GM23338 (cell line): ENCODE results near the gene TBC1D5. TPM values are rescaled to one million over a fixed set of nuclear protein-coding genes. Genes with fewer than 3 reads are reported as not detected.

Experiments
- ATAC-seq: fragments of 200-7000 bp; cut with Tn5 transposase; 3 replicates; pipeline ENCODE4 v1.9.1; 2020
- DNase-seq: peaks from one replicate; pipeline ENCODE4 v3.0.0-alpha.2; 2015; ENCODE audit warnings: low spot score
- H2AFZ ChIP-seq: fragments of 200-600 bp; sonication (generic); 2 replicates; pipeline ENCODE4 v1.8.0; 2016; ENCODE audit warnings: antibody characterized with exemption, mild to moderate bottlenecking, moderate library complexity
- H3F3A ChIP-seq: fragments of 200-600 bp; sonication (generic); replicated peaks from 2 replicates; pipeline ENCODE4 v1.8.0; 2017; ENCODE audit warnings: antibody characterized with exemption, mixed run types, low read depth
- H3K27ac ChIP-seq: fragments of 200-600 bp; sonication (generic); 2 replicates; pipeline ENCODE4 v1.6.1; 2016; ENCODE audit warnings: low read depth
- H3K27me3 ChIP-seq: fragments of 200-600 bp; sonication (generic); 2 replicates; pipeline ENCODE4 v1.8.0; 2016; ENCODE audit warnings: mild to moderate bottlenecking, mixed run types, moderate library complexity; ENCODE audit not compliant: insufficient read depth
- H3K36me3 ChIP-seq: fragments of 200-600 bp; sonication (generic); 2 replicates; pipeline ENCODE4 v1.8.0; 2016; ENCODE audit warnings: mild to moderate bottlenecking; ENCODE audit not compliant: insufficient read depth
- H3K4me1 ChIP-seq: fragments of 200-600 bp; sonication (generic); 2 replicates; pipeline ENCODE4 v1.8.0; 2016; ENCODE audit warnings: mild to moderate bottlenecking, moderate library complexity; ENCODE audit not compliant: insufficient read depth
- H3K4me2 ChIP-seq: fragments of 200-600 bp; sonication (generic); 2 replicates; pipeline ENCODE4 v1.7.1; 2017; ENCODE audit warnings: mixed run types
- H3K4me3 ChIP-seq: fragments of 200-600 bp; sonication (generic); 2 replicates; pipeline ENCODE4 v1.6.1; 2016; ENCODE audit warnings: mixed run types
- H3K79me2 ChIP-seq: fragments of 200-600 bp; sonication (generic); replicated peaks from 2 replicates; pipeline ENCODE4 v1.8.0; 2017; ENCODE audit warnings: mild to moderate bottlenecking; ENCODE audit not compliant: insufficient read depth
- H3K9me2 ChIP-seq: fragments of 200-600 bp; sonication (generic); 2 replicates; pipeline ENCODE4 v1.8.0; 2017; ENCODE audit not compliant: insufficient read depth
- H4K20me1 ChIP-seq: fragments of 200-600 bp; sonication (generic); replicated peaks from 2 replicates; pipeline ENCODE4 v1.8.0; 2017; ENCODE audit warnings: mild to moderate bottlenecking; ENCODE audit not compliant: insufficient read depth
- H3K27ac Mint-ChIP-seq: 2 replicates; pipeline ENCODE4 v1.8.0; 2020; ENCODE audit warnings: inconsistent platforms, mild to moderate bottlenecking, moderate library complexity, mixed read lengths
- H3K27me3 Mint-ChIP-seq: 3 replicates; pipeline ENCODE4 v1.8.0; 2022; ENCODE audit warnings: low read depth, mild to moderate bottlenecking, moderate library complexity, mixed read lengths, inconsistent platforms; ENCODE audit not compliant: insufficient read depth, poor library complexity
- H3K36me3 Mint-ChIP-seq: 3 replicates; pipeline ENCODE4 v1.8.0; 2021; ENCODE audit warnings: low read depth, mild to moderate bottlenecking, inconsistent platforms, moderate library complexity, mixed read lengths
- H3K4me1 Mint-ChIP-seq: 3 replicates; pipeline ENCODE4 v1.8.0; 2020; ENCODE audit warnings: mild to moderate bottlenecking, inconsistent platforms, mixed read lengths
- H3K4me3 Mint-ChIP-seq: 3 replicates; pipeline ENCODE4 v1.8.0; 2021; ENCODE audit warnings: moderate library complexity, mild to moderate bottlenecking, inconsistent platforms, mixed read lengths
- H3K9me3 Mint-ChIP-seq: 3 replicates; pipeline ENCODE4 v1.8.0; 2020; ENCODE audit warnings: moderate library complexity, mild to moderate bottlenecking, inconsistent platforms, mixed read lengths
- CREB1 ChIP-seq: fragments of 250-450 bp; sonication (Bioruptor Pico); IDR thresholded peaks from 2 replicates; pipeline ENCODE4 v1.5.0; 2020; ENCODE audit warnings: low read depth, mild to moderate bottlenecking, moderate library complexity
- EZH2 ChIP-seq: fragments of 200-600 bp; sonication (generic); IDR thresholded peaks from one replicate; pipeline ENCODE4 v1.8.0; 2017; ENCODE audit warnings: antibody characterized with exemption, mild to moderate bottlenecking, low read depth; ENCODE audit not compliant: unreplicated experiment
- EZH2phosphoT487 ChIP-seq: fragments of 200-600 bp; sonication (generic); IDR thresholded peaks from one replicate; pipeline ENCODE4 v1.8.1; 2018; ENCODE audit warnings: antibody characterized with exemption; ENCODE audit not compliant: unreplicated experiment
- JUNB ChIP-seq: IDR thresholded peaks from one replicate; pipeline ENCODE4 v1.6.1; 2016; ENCODE audit warnings: antibody characterized with exemption; ENCODE audit not compliant: unreplicated experiment
- NANOG ChIP-seq: IDR thresholded peaks from 2 replicates; pipeline ENCODE4 v1.6.1; 2016; ENCODE audit warnings: antibody characterized with exemption, borderline replicate concordance
- POLR2AphosphoS5 ChIP-seq: IDR thresholded peaks from 2 replicates; pipeline ENCODE4 v1.6.1; 2016; ENCODE audit warnings: antibody characterized with exemption, low read depth
- STAT1 ChIP-seq: IDR thresholded peaks from one replicate; pipeline ENCODE4 v1.6.1; 2016; ENCODE audit warnings: antibody characterized with exemption; ENCODE audit not compliant: unreplicated experiment
- ZNF114 ChIP-seq: fragments of 250-450 bp; sonication (Bioruptor Pico); IDR thresholded peaks from 2 replicates; pipeline ENCODE4 v1.5.0; 2020; ENCODE audit warnings: mild to moderate bottlenecking, moderate library complexity
- ZNF331 ChIP-seq: fragments of 250-450 bp; sonication (Bioruptor Pico); IDR thresholded peaks from 2 replicates; pipeline ENCODE4 v1.5.0; 2020; ENCODE audit warnings: low read depth, mild to moderate bottlenecking, moderate library complexity
- polyA plus RNA-seq: library from polyadenylated mRNA; unstranded; fragments of >200 nt; fragmentation: Nextera tagmentation; extraction: Ambion mirVana; gene quantifications from 2 replicates; pipeline ENCODE4 v1.2.1, GENCODE V29; 2016
- total RNA-seq: library from RNA; depleted of rRNA; stranded (reverse); fragments of >200 nt; shearing (Covaris generic); gene quantifications from 2 replicates; pipeline ENCODE4 v1.2.3, GENCODE V29; 2014
- TF ChIP-seq, protein P1 (sequence below): fragments of 250-450 bp; sonication (Bioruptor Pico); IDR thresholded peaks from 2 replicates; pipeline ENCODE4 v1.5.0; 2020; ENCODE audit warnings: mild to moderate bottlenecking, moderate library complexity
- TF ChIP-seq, protein P2 (sequence below): IDR thresholded peaks from one replicate; pipeline ENCODE4 v1.6.1; 2018; ENCODE audit warnings: antibody characterized with exemption; ENCODE audit not compliant: unreplicated experiment
- TF ChIP-seq, protein P3 (sequence below), 2 experiments: fragments of 200-600 bp in 1 of 2; sonication (generic) in 1 of 2; conservative IDR thresholded peaks; 2 replicates each; pipeline versions ENCODE4 v1.5.1 to v1.6.1; 2016 to 2017; ENCODE audit warnings: antibody characterized with exemption in 2 of 2, low read depth in 2 of 2, mild to moderate bottlenecking in 2 of 2, moderate library complexity in 1 of 2
- TF ChIP-seq, protein P4 (sequence below): IDR thresholded peaks from 2 replicates; pipeline ENCODE4 v1.6.1; 2016; ENCODE audit warnings: antibody characterized with exemption

The TBC1D5 gene
- total and polyA plus RNA-seq, 2 experiments from 2014 or later = 21.8 to 48.1 TPM

DNA sequence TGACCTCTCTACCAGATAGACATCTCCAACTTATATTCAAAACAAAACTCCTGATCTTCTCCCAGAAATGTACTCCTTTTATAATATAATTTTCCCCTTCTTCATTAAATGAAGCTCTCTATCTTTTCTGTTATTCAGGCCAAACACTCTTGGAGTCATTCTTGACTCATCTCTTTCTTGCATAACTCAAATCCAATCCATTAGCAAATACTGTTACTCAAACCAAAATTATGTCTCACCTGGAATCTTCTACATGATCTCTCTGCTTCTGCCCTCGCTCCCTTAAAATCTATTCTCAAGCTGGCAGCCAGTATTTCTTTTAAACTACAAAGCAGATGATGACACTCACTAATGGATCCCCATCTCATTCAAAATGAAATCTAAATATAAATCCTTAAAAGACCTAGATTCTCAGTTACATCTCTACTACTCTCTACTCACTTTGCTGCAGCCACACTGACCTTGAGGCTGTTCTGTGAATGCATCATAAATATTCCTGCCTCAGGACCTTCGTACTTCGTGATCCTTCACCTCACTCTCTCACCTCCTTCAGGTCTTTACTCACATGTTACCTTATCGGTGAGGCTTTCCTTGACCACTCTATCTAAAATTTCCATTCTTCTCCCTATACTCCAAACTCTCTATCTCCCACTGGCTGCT, 160.9 kb downstream of the TBC1D5 start:
- Mint-ChIP-seq H3K27me3 (no peaks in the 10 kb centered on the region), H3K4me1 (peaks cover 8% of the 10 kb centered on the region; the same call in 2 of the 3 replicates), H3K36me3 (no peaks in the 10 kb centered on the region), H3K9me3 (no peaks in the 10 kb centered on the region), H3K27ac (no peak overlapping the region), H3K4me3 (no peak overlapping the region)
- H3K9me2 ChIP-seq = no peaks in the 10 kb centered on the region
- H3K27ac ChIP-seq = no peak overlapping the region
- H3K4me2 ChIP-seq = no peak overlapping the region
- no peaks in the 10 kb centered on the region for H3K27me3 ChIP-seq
- no peaks in the 10 kb centered on the region for H3K36me3 ChIP-seq
- no peaks in the 10 kb centered on the region for H3K79me2 ChIP-seq
- DNase-seq (no peak), ATAC-seq (no peak)
- no peak overlapping the region for H2AFZ ChIP-seq
- H3F3A ChIP-seq = no peaks in the 10 kb centered on the region
- H3K4me3 ChIP-seq = no peak overlapping the region
- TF ChIP-seq, protein P1, sequence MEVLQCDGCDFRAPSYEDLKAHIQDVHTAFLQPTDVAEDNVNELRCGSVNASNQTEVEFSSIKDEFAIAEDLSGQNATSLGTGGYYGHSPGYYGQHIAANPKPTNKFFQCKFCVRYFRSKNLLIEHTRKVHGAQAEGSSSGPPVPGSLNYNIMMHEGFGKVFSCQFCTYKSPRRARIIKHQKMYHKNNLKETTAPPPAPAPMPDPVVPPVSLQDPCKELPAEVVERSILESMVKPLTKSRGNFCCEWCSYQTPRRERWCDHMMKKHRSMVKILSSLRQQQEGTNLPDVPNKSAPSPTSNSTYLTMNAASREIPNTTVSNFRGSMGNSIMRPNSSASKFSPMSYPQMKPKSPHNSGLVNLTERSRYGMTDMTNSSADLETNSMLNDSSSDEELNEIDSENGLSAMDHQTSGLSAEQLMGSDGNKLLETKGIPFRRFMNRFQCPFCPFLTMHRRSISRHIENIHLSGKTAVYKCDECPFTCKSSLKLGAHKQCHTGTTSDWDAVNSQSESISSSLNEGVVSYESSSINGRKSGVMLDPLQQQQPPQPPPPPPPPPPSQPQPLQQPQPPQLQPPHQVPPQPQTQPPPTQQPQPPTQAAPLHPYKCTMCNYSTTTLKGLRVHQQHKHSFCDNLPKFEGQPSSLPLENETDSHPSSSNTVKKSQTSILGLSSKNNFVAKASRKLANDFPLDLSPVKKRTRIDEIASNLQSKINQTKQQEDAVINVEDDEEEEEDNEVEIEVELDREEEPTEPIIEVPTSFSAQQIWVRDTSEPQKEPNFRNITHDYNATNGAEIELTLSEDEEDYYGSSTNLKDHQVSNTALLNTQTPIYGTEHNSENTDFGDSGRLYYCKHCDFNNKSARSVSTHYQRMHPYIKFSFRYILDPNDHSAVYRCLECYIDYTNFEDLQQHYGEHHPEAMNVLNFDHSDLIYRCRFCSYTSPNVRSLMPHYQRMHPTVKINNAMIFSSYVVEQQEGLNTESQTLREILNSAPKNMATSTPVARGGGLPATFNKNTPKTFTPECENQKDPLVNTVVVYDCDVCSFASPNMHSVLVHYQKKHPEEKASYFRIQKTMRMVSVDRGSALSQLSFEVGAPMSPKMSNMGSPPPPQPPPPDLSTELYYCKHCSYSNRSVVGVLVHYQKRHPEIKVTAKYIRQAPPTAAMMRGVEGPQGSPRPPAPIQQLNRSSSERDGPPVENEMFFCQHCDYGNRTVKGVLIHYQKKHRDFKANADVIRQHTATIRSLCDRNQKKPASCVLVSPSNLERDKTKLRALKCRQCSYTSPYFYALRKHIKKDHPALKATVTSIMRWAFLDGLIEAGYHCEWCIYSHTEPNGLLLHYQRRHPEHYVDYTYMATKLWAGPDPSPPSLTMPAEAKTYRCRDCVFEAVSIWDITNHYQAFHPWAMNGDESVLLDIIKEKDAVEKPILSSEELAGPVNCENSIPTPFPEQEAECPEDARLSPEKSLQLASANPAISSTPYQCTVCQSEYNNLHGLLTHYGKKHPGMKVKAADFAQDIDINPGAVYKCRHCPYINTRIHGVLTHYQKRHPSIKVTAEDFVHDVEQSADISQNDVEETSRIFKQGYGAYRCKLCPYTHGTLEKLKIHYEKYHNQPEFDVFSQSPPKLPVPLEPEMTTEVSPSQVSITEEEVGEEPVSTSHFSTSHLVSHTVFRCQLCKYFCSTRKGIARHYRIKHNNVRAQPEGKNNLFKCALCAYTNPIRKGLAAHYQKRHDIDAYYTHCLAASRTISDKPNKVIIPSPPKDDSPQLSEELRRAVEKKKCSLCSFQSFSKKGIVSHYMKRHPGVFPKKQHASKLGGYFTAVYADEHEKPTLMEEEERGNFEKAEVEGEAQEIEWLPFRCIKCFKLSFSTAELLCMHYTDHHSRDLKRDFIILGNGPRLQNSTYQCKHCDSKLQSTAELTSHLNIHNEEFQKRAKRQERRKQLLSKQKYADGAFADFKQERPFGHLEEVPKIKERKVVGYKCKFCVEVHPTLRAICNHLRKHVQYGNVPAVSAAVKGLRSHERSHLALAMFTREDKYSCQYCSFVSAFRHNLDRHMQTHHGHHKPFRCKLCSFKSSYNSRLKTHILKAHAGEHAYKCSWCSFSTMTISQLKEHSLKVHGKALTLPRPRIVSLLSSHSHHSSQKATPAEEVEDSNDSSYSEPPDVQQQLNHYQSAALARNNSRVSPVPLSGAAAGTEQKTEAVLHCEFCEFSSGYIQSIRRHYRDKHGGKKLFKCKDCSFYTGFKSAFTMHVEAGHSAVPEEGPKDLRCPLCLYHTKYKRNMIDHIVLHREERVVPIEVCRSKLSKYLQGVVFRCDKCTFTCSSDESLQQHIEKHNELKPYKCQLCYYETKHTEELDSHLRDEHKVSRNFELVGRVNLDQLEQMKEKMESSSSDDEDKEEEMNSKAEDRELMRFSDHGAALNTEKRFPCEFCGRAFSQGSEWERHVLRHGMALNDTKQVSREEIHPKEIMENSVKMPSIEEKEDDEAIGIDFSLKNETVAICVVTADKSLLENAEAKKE (CRISPR knock-in tag) = no peak
- no peak for TF ChIP-seq EZH2
- TF ChIP-seq ZNF331 (CRISPR knock-in tag) = no peak
- TF ChIP-seq CREB1 (CRISPR knock-in tag) = no peak
- TF ChIP-seq, protein P2, sequence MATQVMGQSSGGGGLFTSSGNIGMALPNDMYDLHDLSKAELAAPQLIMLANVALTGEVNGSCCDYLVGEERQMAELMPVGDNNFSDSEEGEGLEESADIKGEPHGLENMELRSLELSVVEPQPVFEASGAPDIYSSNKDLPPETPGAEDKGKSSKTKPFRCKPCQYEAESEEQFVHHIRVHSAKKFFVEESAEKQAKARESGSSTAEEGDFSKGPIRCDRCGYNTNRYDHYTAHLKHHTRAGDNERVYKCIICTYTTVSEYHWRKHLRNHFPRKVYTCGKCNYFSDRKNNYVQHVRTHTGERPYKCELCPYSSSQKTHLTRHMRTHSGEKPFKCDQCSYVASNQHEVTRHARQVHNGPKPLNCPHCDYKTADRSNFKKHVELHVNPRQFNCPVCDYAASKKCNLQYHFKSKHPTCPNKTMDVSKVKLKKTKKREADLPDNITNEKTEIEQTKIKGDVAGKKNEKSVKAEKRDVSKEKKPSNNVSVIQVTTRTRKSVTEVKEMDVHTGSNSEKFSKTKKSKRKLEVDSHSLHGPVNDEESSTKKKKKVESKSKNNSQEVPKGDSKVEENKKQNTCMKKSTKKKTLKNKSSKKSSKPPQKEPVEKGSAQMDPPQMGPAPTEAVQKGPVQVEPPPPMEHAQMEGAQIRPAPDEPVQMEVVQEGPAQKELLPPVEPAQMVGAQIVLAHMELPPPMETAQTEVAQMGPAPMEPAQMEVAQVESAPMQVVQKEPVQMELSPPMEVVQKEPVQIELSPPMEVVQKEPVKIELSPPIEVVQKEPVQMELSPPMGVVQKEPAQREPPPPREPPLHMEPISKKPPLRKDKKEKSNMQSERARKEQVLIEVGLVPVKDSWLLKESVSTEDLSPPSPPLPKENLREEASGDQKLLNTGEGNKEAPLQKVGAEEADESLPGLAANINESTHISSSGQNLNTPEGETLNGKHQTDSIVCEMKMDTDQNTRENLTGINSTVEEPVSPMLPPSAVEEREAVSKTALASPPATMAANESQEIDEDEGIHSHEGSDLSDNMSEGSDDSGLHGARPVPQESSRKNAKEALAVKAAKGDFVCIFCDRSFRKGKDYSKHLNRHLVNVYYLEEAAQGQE = no peak
- TF ChIP-seq, protein P3, sequence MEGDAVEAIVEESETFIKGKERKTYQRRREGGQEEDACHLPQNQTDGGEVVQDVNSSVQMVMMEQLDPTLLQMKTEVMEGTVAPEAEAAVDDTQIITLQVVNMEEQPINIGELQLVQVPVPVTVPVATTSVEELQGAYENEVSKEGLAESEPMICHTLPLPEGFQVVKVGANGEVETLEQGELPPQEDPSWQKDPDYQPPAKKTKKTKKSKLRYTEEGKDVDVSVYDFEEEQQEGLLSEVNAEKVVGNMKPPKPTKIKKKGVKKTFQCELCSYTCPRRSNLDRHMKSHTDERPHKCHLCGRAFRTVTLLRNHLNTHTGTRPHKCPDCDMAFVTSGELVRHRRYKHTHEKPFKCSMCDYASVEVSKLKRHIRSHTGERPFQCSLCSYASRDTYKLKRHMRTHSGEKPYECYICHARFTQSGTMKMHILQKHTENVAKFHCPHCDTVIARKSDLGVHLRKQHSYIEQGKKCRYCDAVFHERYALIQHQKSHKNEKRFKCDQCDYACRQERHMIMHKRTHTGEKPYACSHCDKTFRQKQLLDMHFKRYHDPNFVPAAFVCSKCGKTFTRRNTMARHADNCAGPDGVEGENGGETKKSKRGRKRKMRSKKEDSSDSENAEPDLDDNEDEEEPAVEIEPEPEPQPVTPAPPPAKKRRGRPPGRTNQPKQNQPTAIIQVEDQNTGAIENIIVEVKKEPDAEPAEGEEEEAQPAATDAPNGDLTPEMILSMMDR (conservative IDR thresholded peaks at IDR 0.05; ENCODE audit: low read depth in 2 of 2) = no peak
- no peak for TF ChIP-seq POLR2AphosphoS5
- TF ChIP-seq, protein P4, sequence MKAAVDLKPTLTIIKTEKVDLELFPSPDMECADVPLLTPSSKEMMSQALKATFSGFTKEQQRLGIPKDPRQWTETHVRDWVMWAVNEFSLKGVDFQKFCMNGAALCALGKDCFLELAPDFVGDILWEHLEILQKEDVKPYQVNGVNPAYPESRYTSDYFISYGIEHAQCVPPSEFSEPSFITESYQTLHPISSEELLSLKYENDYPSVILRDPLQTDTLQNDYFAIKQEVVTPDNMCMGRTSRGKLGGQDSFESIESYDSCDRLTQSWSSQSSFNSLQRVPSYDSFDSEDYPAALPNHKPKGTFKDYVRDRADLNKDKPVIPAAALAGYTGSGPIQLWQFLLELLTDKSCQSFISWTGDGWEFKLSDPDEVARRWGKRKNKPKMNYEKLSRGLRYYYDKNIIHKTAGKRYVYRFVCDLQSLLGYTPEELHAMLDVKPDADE = no peak
- no peak for TF ChIP-seq EZH2phosphoT487
- TF ChIP-seq NANOG = no peak
- TF ChIP-seq STAT1 = no peak
- TF ChIP-seq JUNB = no peak
- no peak for TF ChIP-seq ZNF114 (CRISPR knock-in tag)
- no peaks in the 10 kb centered on the region for H3K4me1 ChIP-seq
- H4K20me1 ChIP-seq = no peaks in the 10 kb centered on the region
